SH-SY5Y (cell line): ENCODE measurements around the gene MAGI2.

Experiments used
- GATA2 ChIP-seq: IDR thresholded peaks from 2 replicates; pipeline ENCODE4 v1.6.1; 2011; ENCODE audit warnings: mild to moderate bottlenecking, low read depth, low read length
- GATA3 ChIP-seq: IDR thresholded peaks from 2 replicates; pipeline ENCODE4 v1.6.1; 2011; ENCODE audit warnings: low read depth, mild to moderate bottlenecking, low read length, moderate library complexity

Gene MAGI2

DNA sequence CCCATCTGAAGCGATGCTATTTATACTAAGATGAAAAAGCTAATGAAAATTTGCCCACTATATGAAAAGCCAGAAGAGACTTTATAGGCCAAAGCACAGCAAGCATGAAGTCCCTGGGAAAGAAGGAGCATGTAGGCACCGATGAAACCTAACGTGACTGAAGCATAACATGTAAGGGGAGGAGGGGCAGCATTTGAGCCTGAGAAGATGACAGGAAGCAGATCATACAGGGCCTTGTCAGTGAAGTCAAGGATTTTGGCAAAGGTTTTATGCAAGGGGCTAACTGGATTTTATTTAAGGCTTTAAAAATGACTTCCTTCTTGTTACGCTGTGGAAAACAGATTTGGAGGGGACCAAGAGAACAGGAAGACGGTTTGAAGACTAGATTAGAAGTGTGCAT is 910.9 kb downstream of the MAGI2 start:
- TF ChIP-seq GATA2 = no peak
- no peak for TF ChIP-seq GATA3

DNA sequence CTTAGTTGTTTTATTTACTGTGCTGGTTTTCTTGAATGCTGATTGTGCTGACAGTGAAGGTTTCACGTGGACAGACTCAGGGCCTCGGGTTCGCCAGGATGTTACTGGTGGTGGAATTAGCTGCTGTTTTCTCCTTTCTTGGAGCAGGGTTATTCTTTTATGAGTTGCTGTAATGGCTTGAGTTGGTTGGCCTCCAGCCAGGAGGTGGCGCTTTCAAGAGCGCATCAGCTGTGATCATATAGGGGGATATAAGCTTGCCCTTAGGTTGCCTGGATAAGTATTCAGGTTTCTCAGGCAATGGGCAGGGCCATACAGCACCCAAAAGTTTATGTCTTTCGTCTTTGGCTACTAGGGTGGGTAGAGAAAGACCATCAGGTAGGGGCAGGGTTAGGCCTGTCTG is 913.6 kb downstream of the MAGI2 start:
- TF ChIP-seq GATA2 = no peak
- no peak for TF ChIP-seq GATA3

DNA sequence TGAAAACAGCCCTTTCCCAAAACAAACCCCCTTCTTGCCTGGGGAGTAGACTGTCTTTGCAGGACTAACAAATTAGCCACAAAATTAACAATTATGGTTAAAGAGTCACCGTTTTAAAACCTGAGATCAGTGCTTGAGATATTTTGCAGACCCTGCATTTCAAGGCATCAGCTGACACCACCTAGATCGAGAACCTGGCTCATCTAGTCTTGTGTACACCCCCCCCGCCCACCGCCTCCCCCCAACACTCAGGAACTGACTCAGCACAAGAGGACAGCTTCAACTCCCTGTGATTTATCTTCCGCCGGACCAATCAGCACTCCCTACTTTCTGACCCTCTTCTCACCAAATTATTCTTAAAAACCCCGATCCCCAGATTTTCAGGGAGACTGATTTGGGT is 917.8 kb downstream of the MAGI2 start:
- TF ChIP-seq GATA2 = no peak
- no peak for TF ChIP-seq GATA3

DNA sequence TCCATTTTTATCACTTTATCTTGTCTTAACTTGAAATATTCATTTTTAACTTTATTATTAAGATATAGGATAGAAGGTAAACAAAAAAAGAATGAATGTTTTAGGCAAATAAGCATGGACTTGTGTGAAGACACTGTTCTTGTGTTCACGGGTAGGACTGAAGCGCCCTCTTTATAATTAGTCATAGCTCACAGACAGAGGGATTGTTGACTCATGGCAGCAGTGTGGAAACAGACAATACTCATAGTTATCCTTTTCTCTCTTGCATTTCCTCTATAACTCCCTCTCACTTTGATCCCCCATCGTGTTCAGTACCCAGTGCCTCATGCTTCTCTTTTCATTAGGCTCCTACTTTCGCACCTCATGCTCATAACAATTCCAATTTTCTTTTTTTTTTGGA is 923.1 kb downstream of the MAGI2 start:
- TF ChIP-seq GATA2 (no peak), GATA3 (no peak)

DNA sequence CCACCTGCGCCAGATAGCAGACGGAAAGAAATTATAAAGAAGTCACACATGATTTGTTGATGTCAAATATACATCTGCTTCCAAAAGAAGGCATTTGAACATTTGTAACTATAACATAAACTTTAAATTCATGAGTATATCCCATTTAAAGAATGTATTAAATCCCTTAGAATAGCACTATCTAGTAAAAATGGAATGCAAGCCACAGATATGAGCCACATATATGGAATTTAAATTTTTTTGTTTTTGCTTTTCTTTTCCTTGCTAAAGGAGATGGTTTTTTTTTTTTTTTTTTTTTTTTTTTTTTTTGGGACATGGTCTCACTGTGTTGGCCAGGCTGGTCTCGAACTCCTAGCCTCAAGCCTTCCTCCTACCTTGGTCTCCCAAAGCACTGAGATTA is 924.1 kb downstream of the MAGI2 start:
- TF ChIP-seq GATA2 (no peak), GATA3 (no peak)

DNA sequence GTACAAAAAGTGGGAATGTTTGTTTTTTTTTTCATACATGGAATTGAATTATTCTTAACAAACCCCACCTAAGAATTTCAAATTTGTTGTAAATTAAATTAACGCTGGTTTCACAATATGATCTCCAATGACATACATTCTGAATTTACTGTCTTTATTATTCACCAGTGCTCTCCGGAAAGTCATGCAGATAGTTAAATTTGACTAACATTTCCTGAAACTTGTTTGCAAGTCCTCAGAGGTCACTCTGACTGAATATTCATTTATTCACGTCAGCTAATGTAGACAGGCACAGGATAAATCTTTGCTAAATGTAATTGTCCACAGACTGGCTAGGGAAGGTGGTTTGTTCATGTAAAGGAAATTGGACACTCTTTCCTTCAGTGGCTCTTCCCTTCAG is 924.5 kb downstream of the MAGI2 start:
- TF ChIP-seq GATA2 = no peak
- TF ChIP-seq GATA3 = no peak

DNA sequence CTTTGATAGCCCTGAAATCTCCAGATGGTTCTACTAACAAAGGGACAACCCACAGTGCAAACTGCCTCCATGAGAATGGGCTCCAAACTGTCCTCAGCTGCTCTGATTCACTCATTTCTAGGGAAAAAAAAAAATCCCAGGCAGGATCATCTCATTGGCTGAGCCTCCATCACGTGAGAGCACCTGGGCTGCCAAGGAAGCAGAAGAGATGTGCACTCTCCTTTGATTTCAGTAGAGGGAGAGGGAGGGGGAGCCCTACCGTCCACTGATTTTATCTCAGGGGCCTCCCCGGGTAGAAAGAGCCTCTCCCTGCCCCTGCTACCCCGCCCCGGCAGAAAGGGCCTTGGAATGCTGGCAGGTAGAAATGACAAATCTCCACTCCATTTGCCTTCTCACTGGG is 929.5 kb downstream of the MAGI2 start:
- TF ChIP-seq GATA3 (no peak), GATA2 (no peak)

DNA sequence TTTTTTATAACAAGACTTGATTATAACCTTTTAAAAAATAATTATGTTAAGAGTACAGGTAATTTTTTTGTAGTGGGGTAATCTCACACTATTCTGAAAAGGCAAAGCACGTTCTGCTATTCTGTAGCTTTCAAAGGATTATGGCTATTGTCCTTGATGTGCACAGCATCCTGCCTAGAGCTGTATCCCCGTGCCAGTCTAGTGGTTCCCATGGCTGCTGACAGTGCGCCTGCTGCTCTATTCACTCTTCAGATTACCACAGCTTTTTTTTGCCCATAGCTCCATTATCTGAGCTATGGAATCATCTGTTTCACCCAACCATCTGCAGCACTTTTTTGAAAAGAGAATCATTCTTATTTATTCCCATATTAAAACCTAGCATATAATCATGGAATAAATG is 931.5 kb downstream of the MAGI2 start:
- TF ChIP-seq GATA2 = no peak
- TF ChIP-seq GATA3 = no peak

DNA sequence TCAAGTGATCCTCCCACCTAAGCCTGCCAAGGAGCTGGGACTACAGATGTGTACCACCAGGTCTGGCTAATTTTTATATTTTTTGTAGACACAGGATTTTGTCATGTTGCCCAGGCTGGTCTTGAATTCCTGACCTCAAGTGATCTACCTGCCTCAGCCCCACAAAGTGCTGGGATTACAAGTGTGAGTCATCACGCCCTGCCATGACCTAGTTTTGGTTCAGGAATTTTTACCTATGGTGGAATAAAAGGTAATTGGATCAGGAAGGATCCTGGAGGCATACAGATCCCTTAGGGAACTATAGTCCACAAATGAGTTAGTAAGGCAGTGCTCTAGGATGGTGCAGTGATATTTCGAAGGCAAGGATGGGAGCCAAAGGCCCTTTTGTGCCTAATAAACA is 937.0 kb downstream of the MAGI2 start:
- TF ChIP-seq GATA3 (no peak), GATA2 (no peak)

DNA sequence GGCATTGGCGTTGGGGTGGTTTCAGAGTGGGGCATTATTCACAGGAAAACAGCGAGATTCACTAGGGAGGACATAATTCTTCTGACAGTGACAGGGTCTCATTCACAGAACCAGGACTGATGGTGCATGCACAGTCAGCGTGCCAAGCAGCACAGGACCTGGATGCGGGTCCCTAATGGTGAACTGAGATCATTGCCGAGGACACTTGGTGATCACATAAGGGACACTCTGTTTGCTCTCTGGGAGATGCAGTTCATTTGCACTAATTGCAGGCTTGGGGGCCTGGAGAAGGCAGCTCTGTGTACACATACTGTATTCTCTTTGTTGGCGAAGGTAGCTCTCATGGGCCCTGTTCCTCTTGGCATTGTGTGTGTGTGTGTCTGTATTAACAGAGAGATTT is 938.8 kb downstream of the MAGI2 start:
- TF ChIP-seq GATA2 (no peak), GATA3 (no peak)

DNA sequence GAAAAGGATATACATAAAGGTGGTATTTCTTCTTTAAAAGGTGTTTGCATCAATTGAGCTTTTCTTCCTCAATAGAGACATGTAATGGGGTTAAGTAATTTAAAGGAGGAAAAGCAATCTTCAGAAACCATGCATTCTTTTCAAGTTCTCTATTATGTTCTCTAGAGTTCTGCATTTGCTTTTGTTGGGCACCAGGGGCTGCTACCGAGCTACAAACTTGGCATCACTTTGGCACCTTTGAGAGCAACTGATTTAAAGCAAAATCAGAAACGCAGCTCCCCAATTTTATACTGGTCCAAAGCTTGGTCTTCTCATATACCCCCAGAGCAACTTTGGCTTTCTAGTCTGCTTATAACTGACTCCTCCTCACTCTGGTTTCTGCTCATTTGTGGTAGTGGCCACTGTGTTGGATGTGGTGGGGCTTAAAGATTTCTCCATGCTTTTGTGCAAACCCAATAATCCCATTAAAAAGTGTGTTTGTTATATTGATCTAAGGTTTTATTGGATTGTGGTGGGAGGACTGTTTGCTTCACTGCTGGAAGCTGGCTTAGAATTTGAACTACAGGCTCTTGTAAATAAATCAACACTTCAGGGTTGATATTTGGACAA is 942.8 kb downstream of the MAGI2 start:
- TF ChIP-seq GATA3 (no peak), GATA2 (no peak)

DNA sequence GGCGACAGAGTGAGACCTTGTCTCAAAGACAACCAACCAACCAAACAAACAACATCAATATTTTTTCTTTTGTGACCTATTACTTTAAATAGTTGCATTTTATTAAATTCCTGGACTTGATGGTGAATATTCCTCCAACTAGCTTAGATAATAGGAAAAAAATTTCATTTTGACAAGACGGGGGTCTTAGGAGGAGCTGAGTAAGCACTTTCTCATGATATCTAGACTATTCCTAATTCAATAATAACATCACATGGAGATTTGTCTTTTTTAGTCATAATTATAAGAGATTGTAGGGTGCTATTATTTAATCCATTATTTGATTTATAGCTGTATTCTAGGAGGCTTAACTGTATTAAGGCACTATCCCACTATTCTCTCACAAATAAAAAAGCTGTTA is 952.4 kb downstream of the MAGI2 start:
- TF ChIP-seq GATA3 (no peak), GATA2 (no peak)

DNA sequence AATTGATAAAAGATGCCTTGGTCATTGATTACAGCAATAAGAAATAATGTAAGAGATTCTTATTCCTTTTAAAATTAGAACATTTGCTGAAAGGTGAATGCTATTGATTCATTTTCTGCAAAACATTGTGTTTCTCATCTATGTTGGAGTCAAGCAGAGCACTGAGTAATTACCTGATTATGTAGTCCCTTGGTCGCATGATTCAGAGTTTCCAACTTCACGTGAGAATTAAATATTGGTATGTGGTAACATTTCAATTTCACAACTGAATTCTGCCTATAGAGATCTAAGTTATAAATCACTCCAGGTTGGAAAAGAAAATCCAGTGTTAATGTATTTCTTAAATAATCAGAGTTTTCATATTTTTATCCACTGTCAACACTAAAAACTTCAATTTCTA is 953.5 kb downstream of the MAGI2 start:
- TF ChIP-seq GATA2 (no peak), GATA3 (no peak)

DNA sequence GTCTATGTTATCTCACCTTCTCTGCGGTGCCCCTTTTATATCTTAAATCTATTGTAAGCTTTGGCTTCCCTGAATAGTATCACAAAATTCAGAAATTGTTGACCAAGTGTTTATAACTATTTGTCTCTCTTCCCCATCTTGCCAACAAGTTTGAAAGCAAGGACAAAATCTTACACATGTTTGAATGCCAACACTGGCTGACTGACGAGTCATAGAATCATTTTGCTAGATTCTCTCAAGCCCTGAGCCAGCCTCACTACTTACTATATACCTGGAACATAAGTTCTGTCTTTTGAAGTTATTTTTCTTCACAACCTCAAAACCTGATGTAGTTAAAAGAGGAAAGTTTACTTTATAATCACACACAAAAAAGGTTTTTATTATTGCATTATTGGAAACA is 954.2 kb downstream of the MAGI2 start:
- TF ChIP-seq GATA3 = no peak

DNA sequence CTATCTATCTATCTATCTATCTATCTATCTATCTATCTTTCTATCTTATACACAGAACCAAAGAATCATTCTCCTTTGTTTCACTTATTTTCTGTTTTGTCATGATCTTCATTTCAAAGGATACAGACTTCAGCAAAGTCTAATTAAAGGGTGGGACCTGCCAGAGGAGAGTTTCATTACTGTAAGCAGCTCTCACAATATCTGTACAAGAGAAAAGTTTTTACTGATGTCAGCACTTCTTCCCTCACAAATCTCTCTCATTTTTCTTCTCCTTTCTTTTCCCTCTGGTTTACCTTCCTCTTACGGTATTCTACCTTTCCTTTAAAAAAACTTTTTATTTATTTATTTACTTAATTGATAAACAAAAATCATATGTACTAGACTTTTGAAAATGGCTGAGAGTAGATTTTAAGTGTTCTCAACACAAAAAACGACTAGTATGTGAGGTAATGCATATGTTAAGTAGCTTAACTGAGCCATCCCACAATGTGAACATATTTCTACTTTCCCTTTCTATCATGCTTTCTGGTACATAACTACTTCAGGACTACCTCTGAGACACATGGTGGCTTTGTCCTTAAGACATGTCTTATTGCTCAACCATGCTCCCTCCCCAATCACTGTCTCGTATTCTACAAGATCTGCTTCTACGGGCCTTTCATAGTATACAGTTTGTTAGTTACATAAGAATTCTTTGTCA is 955.6 kb downstream of the MAGI2 start:
- TF ChIP-seq GATA3 (no peak), GATA2 (no peak)

DNA sequence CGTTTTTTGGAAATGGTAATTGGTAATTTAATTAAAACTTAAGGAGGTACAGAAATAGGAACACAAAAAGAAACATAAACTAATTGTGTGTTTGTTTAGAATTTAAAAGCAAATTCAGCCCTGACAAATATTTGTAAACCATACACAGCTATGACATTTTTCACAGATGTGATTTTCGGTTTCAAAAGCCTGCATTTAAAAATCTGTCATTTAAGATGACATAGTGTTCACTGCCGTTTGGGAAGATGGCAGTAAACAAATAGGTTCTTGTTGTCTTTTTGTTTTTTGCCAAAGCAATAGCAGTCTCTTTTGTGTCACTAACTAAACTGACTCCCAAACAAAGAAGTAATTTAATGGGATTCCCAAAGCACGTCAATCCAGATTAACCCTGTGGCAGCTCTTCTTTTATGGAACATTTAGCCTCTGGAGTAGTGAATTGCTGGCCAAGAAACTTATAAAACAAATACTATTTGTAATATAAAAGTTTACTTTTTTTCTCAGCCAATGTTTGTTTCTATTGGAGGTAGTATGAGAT is 957.3 kb downstream of the MAGI2 start:
- TF ChIP-seq GATA2 = no peak
- TF ChIP-seq GATA3 = no peak

DNA sequence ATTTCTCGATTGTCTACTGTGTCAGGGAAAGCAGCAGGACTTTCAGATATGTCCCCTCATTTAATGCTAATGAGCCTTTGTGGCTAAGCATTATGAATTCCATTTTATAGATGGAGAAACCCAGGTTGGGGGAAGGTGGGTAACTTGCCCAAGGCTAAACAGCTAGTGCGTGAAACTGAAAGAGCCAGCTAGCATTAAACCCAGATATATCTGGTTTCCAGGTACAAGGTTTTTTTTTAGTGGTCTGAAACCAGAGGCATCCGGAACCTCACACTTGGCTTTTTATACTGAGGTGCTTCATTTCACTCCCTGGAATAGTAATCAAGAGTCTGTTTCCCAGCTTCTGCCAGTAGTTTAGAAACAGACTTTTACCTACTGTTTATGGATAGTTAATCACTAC is 960.1 kb downstream of the MAGI2 start:
- TF ChIP-seq GATA2 (no peak), GATA3 (no peak)
